Measurements from ENCODE around the gene SFMBT2.
A peak's percentile ranks its signal among the peaks of the same experiment; 100 is the strongest.

SFMBT2 gene

GRCh38 chr10:7410862-7411670, at the start of gene SFMBT2:
SFMBT2 (minus strand) TSS chr10:7411034; CDS start chr10:7381898, 29,136 bp downstream.
- peak; percentile 63 for DNase-seq

DNA sequence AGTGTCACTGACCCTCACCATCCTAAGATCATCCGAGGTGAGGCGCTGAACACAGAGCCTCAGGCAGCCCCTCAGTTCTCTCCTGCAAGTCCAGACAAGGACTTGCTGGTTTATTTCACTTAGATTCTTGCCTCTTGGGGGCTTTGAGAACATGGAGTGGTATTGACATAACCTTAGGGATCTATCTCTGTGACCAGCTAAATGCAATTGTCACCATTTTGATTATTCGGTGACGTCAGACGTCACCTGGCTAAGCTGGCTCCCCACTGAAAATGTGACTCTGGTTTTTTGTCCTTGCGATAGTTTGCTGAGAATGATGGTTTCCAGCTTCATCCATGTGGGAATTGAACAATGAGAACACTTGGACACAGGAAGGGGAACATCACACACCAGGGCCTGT, 49.2 kb upstream of the SFMBT2 start:
- DNase-seq = no peak

DNA sequence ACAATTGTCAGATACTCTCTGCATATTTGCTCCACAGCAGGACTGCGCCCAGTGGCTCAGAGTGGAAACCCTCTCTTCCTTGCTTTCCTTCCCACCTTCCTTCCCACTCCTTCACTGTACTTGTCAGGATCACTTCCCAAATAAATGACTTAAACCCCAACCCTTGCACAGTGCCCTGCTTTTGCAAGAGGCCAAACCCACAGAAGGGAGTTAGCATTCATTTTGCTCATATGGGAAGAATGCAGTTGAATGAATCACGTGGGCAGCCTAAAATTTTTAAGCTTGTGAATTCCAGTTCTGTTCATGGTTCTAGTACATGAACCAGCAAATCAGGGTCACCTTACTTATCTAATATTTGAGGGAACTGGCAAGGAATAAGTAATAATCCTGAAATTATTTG, 47.7 kb upstream of the SFMBT2 start:
- no peak for DNase-seq

DNA sequence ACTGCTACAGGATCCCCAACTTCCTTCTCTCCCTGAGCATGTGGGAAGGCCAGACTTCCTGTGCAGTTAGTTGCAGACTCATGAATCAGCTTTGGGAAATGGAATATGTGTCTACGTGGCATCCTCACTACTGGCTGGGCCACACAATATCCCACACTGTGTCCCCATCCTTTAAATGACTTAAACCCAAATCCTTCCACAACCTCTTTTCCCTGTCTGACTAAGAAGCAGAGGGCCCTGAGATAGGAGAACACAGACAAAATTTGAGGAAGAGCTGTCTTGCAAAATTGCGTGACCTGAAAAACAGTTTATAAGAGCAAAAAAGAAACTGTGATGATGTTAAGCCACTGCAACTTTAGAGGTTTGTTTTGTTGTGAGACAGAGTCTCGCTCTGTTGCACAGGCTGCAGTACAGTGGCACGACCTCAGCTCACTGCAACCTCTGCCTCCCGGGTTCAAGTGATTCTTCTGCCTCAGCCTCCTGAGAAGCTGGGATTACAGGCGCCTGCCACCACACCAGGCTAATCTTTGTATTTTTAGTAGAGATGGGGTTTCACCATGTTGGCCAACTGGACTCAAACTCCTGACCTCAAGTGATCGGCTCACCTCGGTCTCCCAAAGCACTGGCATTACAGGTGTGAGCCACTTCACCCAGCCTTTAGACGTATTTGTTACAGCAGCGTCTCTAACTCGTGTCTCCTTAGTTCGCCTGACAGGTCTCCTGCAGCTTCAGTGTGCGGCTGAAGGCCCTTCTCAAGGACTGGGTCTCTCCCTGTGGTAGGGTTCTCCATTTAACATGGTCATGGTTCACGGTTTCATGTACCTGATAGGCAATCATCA, 46.9 kb upstream of the SFMBT2 start:
- no peak for DNase-seq

GRCh38 chr10:7449063-7449695, 38.3 kb upstream of the SFMBT2 start:
- DNase-seq = no peak

GRCh38 chr10:7445474-7446185, 34.8 kb upstream of the SFMBT2 start:
- no peak for DNase-seq

- DNase-seq = no peak
These were observed 33.8 kb upstream of the SFMBT2 start for GRCh38 chr10:7444551-7445121.

DNA sequence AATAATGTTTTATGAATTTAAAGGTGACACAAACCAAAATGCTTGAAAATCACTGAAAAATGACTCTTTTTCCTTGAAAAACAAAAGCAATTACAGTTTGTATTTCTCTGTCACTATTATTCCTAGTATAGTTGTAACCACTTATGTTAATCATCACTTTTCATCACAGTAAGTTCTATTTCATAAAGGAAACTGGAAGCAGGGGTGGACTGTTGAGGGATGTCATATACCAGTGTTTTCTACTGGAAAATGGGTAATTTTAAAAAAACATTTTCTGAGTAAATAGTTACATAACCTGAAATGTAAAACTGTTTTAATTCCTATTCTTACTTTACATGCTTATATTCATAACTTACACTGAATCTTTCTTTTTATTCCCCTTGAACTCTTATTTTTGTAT, 32.2 kb upstream of the SFMBT2 start:
- no peak for DNase-seq

- DNase-seq = no peak
These were observed 30.7 kb upstream of the SFMBT2 start for GRCh38 chr10:7441403-7442147.

GRCh38 chr10:7439696-7440095, 28.9 kb upstream of the SFMBT2 start:
- DNase-seq = no peak

DNA sequence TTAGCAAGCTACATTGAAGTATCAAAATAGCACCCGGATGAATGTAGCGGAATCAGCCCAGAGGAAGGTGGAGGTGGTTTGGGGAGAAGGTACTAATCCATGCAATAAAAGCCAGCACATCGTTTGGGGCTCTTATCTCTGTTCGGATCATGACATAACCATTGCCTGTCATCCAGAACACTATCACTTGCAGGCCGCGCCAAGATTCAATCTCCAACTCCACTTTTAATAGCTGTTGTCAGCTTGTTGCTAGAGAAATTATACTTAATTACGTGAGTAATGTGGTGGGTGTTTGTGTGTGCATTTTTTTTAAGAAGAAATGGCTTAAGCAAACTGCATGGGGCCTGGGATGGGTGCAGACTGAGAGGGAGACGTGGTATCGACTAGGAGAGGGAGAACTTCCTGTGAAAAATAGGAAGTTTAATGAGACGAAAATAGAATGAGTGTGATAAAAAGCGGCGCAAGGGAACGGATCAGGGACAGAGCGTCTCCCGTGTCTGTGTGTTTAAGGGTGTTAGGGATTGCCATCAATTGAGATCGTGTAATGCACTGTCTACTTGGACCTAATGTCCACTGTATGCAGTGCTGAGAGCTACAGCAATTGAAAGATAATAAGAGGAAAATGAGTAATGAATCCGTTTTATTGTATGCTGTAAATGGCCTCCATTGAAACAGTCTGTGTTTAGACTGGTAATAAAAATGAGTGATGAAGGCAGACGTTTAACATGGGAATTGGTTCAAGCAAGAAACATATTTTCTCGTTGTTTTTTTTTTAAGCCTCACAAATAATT, 27.6 kb upstream of the SFMBT2 start:
- DNase-seq = no peak

- peak; percentile 9 for DNase-seq
These were observed 25.8 kb upstream of the SFMBT2 start for GRCh38 chr10:7436490-7437100.

GRCh38 chr10:7435674-7436073, 24.8 kb upstream of the SFMBT2 start:
- DNase-seq = no peak

- DNase-seq = no peak
These were observed 23.5 kb upstream of the SFMBT2 start for GRCh38 chr10:7434378-7434777.

- no peak for DNase-seq
These were observed 23.0 kb upstream of the SFMBT2 start for GRCh38 chr10:7433861-7434260.

DNA sequence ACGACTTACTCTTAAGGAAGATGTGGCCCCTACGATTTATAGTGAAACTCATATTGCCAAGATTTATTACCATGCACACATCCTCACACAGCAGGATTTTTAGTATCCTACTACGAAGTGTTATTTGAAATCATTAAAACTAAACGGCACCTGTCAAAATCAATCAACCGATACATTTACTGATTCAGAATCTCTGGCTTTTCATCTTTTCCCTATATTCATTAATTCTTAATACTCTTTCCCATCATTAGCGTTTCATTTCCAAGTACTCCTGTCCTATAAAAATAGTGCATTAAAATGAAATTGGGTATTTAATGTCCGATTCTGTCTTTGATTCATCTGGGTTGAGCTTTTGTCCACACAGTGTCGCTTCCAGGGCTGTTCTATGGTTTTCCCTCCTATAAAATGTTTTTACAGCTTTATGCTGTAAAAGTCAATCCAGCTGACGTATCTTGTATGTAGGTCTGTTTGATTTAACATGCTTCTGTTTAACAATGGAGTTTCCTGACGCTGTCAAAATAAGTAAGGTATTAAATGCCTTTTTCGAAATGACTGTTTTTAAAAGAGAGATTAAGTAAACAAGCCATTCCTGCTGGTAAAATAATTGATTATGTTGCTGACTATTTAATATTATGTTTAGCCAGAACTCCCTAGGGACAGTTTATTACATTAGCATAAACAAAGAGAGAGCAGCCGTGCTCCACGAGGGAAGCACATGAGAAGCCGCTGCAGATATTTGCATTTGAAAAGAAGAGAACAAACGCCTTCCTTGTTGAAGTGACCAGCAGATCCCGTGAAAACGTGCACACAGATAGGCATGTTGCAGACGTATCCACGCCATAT, 22.3 kb upstream of the SFMBT2 start:
- no peak for DNase-seq

DNA sequence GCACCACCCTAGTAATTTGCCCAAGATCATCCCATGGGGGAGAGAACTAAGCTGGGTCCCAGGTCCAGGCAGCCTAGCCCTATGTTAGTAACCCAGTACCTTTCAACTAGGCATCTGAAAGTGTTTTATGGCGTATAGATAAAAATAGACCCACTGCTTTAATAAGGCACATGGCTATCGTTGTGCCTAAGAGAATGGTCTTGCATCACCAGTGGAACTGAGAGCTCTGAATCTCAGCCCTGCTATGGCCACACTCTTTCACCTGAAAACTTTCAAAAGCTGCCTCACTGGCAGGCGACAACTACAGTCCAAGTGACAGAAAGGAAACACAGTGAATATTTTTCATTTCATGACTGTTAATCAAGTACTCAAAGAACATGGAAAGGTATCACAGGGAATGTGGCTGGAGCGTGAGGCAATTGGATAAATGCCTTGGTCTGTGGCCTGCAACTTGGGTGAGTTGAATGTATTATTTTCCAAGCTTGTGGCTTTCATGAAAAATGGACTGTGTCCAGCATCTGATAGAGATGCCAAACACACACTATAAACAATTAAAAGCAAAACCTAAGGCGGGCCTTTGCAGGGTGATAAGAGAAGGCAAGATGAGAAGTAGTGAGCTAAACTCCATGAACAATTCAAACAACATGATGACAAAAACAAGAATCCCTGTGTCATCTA, 18.0 kb upstream of the SFMBT2 start:
- no peak for DNase-seq

DNA sequence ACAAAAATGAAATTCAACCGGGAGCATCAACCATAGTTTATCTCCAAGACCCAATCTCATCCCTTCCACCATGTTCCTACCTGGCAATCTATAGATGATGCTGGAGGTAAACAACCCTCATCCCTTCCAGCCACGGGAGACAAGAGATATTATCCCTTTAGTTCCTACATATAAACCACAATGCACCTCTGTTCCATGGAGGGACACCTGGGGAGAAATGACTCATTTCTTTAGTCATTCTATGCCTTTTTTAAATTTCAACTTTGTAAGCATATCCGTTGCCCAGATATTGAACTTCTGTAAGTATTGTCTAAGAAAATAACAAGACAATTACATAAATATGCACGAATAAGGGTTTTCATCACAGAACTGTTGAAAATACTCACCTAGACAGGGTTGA, 15.5 kb upstream of the SFMBT2 start:
- DNase-seq = no peak

- no peak for DNase-seq
These were observed 14.9 kb upstream of the SFMBT2 start for GRCh38 chr10:7425691-7426090.
